A673 (cell line): ENCODE data around the gene EXOC6B. TPM values are rescaled to one million over a fixed set of nuclear protein-coding genes. Genes with fewer than 3 reads are reported as not detected.

Experiments used
- BruUV-seq: library from RNA; stranded (reverse); fragments of 400-500 nt; replicated peaks from 2 replicates; lab custom pipeline; 2021; lab: Mats Ljungman, UMichigan
- CTCF ChIA-PET: fragments of 300-600 bp; sonication (Branson Sonifier 250); formaldehyde crosslinking; loops from one replicate; lab custom pipeline; 2022; ENCODE audit warnings: antibody characterized with exemption; lab: Charles Lee
- POLR2A ChIA-PET: fragments of 300-600 bp; sonication (Branson Sonifier 250); formaldehyde crosslinking; loops from one replicate; lab custom pipeline; 2022; ENCODE audit warnings: antibody characterized with exemption; ENCODE audit not compliant: low non-redundant PET; lab: Charles Lee
- DNase-seq: peaks from one replicate; pipeline ENCODE4 v3.0.0-alpha.2; 2015; ENCODE audit warnings: low spot score
- H3K27ac ChIP-seq: fragments of 200-600 bp; sonication (generic); 2 replicates; pipeline ENCODE4 v1.5.1; 2016; ENCODE audit warnings: mixed run types, low read depth, mild to moderate bottlenecking, mixed read lengths, antibody characterized with exemption, low read length; ENCODE audit not compliant: poor library complexity, severe bottlenecking
- H3K27me3 ChIP-seq: fragments of 200-600 bp; sonication (generic); replicated peaks from 2 replicates; pipeline ENCODE4 v1.6.1; 2017; ENCODE audit warnings: mixed run types, low read depth, mild to moderate bottlenecking, mixed read lengths, antibody characterized with exemption, low read length; ENCODE audit not compliant: insufficient read depth, poor library complexity
- H3K36me3 ChIP-seq: fragments of 200-600 bp; sonication (generic); 2 replicates; pipeline ENCODE4 v1.6.1; 2016; ENCODE audit warnings: mixed run types, mild to moderate bottlenecking, mixed read lengths, antibody characterized with exemption, low read length; ENCODE audit not compliant: insufficient read depth, poor library complexity, severe bottlenecking
- H3K4me1 ChIP-seq: fragments of 200-600 bp; sonication (generic); 2 replicates; pipeline ENCODE4 v1.6.1; 2017; ENCODE audit warnings: mixed run types, mild to moderate bottlenecking, mixed read lengths, antibody characterized with exemption, low read length; ENCODE audit not compliant: insufficient read depth, poor library complexity, severe bottlenecking
- H3K4me3 ChIP-seq: fragments of 200-600 bp; sonication (generic); 2 replicates; pipeline ENCODE4 v1.5.1; 2016; ENCODE audit warnings: low read depth, mixed run types, mild to moderate bottlenecking, mixed read lengths, low read length; ENCODE audit not compliant: poor library complexity, severe bottlenecking
- H3K9me3 ChIP-seq: fragments of 200-600 bp; sonication (generic); 2 replicates; pipeline ENCODE4 v1.6.1; 2016; ENCODE audit warnings: mixed run types, low read depth, mild to moderate bottlenecking, mixed read lengths, antibody characterized with exemption, low read length; ENCODE audit not compliant: poor library complexity, severe bottlenecking
- EZH2 ChIP-seq: fragments of 200-600 bp; sonication (generic); IDR thresholded peaks from 2 replicates; pipeline ENCODE4 v1.6.1; 2017; ENCODE audit warnings: borderline replicate concordance, low read depth, mild to moderate bottlenecking, mixed read lengths, antibody characterized with exemption, low read length; ENCODE audit not compliant: poor library complexity, severe bottlenecking
- intact Hi-C: fragments of 100-400 bp; cut with micrococcal nuclease; formaldehyde crosslinking; loops from one replicate; pipeline ENCODE4 v1.10.0; 2022; ENCODE audit not compliant: unreplicated experiment
- total RNA-seq: library from RNA; stranded (reverse); gene quantifications from 2 replicates; pipeline ENCODE4 v1.2.3, GENCODE V29; 2021
- TF ChIP-seq, protein P1 (sequence below): fragments of 300-800, 200-600 bp; sonication (generic); conservative IDR thresholded peaks from 2 replicates; pipeline ENCODE4 v1.5.1; 2017; ENCODE audit warnings: low read depth, mild to moderate bottlenecking, antibody characterized with exemption, low read length, moderate library complexity, mixed read lengths

The EXOC6B gene
- total RNA-seq, 1 experiment from 2014 or later: 138 TPM

DNA sequence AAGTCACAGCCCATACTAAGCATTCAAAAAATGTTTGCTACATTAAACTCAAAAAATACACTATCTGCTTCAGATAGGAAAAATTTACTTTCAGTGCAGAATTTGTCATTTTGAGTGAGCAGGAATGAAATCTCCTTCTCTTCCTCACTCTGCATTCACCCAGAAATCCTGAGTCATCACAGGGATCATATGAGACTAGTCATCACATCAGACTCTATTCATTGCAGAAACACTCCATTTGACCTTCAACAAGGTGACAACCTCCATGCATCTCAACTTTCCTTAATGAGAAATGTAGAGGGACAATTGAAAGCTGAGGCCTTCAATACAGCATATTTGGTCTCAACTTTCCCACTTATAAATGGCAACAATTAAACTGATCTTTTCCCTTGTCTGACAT is 547.8 kb downstream of the EXOC6B start:
- peaks cover 67% of the 10 kb centered on the region for H3K4me1 ChIP-seq
- BruUV-seq: no TSS peak
- intact Hi-C loops: no loop called here
- ChIA-PET CTCF (no interaction called here), POLR2A (no interaction called here)
- H3K36me3 ChIP-seq: no peaks in the 10 kb centered on the region
- TF ChIP-seq EZH2: no peak
- TF ChIP-seq, protein P1, sequence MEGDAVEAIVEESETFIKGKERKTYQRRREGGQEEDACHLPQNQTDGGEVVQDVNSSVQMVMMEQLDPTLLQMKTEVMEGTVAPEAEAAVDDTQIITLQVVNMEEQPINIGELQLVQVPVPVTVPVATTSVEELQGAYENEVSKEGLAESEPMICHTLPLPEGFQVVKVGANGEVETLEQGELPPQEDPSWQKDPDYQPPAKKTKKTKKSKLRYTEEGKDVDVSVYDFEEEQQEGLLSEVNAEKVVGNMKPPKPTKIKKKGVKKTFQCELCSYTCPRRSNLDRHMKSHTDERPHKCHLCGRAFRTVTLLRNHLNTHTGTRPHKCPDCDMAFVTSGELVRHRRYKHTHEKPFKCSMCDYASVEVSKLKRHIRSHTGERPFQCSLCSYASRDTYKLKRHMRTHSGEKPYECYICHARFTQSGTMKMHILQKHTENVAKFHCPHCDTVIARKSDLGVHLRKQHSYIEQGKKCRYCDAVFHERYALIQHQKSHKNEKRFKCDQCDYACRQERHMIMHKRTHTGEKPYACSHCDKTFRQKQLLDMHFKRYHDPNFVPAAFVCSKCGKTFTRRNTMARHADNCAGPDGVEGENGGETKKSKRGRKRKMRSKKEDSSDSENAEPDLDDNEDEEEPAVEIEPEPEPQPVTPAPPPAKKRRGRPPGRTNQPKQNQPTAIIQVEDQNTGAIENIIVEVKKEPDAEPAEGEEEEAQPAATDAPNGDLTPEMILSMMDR: no peak
- no peaks in the 10 kb centered on the region for H3K9me3 ChIP-seq
- H3K4me3 ChIP-seq: no peak overlapping the region
- no peak overlapping the region for H3K27ac ChIP-seq
- H3K27me3 ChIP-seq: no peaks in the 10 kb centered on the region
- DNase-seq: no peak

DNA sequence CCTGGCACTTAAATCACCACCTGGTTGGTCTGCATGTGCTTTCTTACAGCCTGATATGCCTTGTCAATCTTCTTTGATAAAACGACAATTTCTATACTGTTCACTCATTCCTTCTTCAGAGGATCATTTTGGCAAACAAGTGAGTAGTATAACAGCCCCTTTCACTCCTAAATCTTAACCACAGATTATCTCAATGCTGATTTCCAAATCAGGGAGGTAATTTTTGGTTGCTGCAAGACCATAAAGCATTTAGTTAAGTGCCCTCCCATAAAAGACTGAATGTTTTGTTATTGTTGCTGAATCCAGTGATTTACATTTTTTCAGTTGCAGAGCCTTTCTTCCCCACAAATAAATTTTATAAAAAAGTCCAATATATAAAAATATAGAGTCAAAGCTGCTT is 549.0 kb downstream of the EXOC6B start:
- no peak overlapping the region for H3K27ac ChIP-seq
- ChIA-PET POLR2A (no interaction called here), CTCF (no interaction called here)
- peaks cover 77% of the 10 kb centered on the region for H3K4me1 ChIP-seq
- H3K36me3 ChIP-seq: no peaks in the 10 kb centered on the region
- no peaks in the 10 kb centered on the region for H3K27me3 ChIP-seq
- H3K4me3 ChIP-seq: no peak overlapping the region
- H3K9me3 ChIP-seq: no peaks in the 10 kb centered on the region
- intact Hi-C loops: no loop called here
- no peak for DNase-seq
- no peak for TF ChIP-seq EZH2
- TF ChIP-seq, protein P1: no peak
- no TSS peak for BruUV-seq

DNA sequence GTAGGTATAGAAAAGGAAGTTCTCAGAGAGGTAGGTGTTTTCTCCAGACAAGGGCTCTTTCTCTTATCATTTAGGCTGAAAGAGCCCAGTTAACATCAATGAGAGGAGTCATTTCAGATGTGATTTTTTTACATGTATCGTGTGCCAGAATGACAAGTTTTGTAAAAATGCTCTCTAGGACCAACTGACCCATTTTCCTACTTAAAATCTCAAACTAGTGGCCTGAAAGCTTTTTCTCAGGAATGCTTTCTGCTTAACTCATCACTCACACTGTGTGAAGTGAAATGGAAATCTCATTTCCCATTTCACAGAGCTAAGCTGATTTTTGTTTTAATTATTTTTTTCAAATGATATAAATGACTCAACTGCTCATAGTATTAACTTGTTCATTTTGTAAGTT is 549.5 kb downstream of the EXOC6B start:
- no peak for DNase-seq
- no TSS peak for BruUV-seq
- TF ChIP-seq EZH2: no peak
- TF ChIP-seq, protein P1: no peak
- ChIA-PET POLR2A (no interaction called here), CTCF (no interaction called here)
- intact Hi-C loops: no loop called here
- Histone ChIP-seq H3K4me1 (peaks cover 82% of the 10 kb centered on the region), H3K4me3 (no peak overlapping the region), H3K36me3 (no peaks in the 10 kb centered on the region), H3K27ac (no peak overlapping the region), H3K27me3 (no peaks in the 10 kb centered on the region), H3K9me3 (no peaks in the 10 kb centered on the region)
